HepG2 (cell line): Measurements from ENCODE around the gene FNDC3B. TPM values are rescaled to one million over a fixed set of nuclear protein-coding genes. Genes with fewer than 3 reads are reported as not detected.
A peak's percentile ranks its signal among the peaks of the same experiment; 100 is the strongest.

Experiments used
- CBX1 ChIP-seq: IDR thresholded peaks from one replicate; pipeline ENCODE4 v1.6.1; 2016; ENCODE audit warnings: antibody characterized with exemption, low read depth
- CERS6 ChIP-seq: sonication (generic); formaldehyde crosslinking; IDR thresholded peaks from 2 replicates; pipeline ENCODE4 v1.5.0; 2020; ENCODE audit warnings: missing genetic modification reagents
- ESRRA ChIP-seq: sonication (generic); formaldehyde crosslinking; IDR thresholded peaks from 2 replicates; pipeline ENCODE4 v1.5.1; 2020; ENCODE audit warnings: mild to moderate bottlenecking, low read depth, missing genetic modification reagents
- ETV5 ChIP-seq: IDR thresholded peaks from 2 replicates; pipeline ENCODE4 v1.6.1; 2018; ENCODE audit warnings: missing biosample characterization, missing genetic modification reagents, inconsistent platforms, borderline replicate concordance
- FOSL1 ChIP-seq: sonication (generic); formaldehyde crosslinking; IDR thresholded peaks from 2 replicates; pipeline ENCODE4 v1.9.0; 2021; ENCODE audit warnings: missing genetic modification reagents, borderline replicate concordance
- FOXM1 ChIP-seq: sonication (generic); formaldehyde crosslinking; IDR thresholded peaks from 2 replicates; pipeline ENCODE4 v1.5.0; 2020; ENCODE audit warnings: missing genetic modification reagents
- HDAC1 ChIP-seq: sonication (generic); formaldehyde crosslinking; IDR thresholded peaks from 2 replicates; pipeline ENCODE4 v1.5.1; 2020; ENCODE audit warnings: mild to moderate bottlenecking, missing genetic modification reagents
- KMT2B ChIP-seq: IDR thresholded peaks from 2 replicates; pipeline ENCODE4 v1.6.1; 2016; ENCODE audit warnings: missing genetic modification reagents, missing compliant biosample characterization
- PBX2 ChIP-seq: IDR thresholded peaks from 2 replicates; pipeline ENCODE4 v1.6.1; 2016; ENCODE audit warnings: control low read depth
- RELA ChIP-seq: sonication (generic); formaldehyde crosslinking; IDR thresholded peaks from 2 replicates; pipeline ENCODE4 v1.4.0; 2020; ENCODE audit warnings: missing genetic modification reagents
- RFXANK ChIP-seq: IDR thresholded peaks from 2 replicates; pipeline ENCODE4 v1.6.1; 2016
- SMAD9 ChIP-seq: sonication (generic); formaldehyde crosslinking; IDR thresholded peaks from 2 replicates; pipeline ENCODE4 v1.5.1; 2020; ENCODE audit warnings: mild to moderate bottlenecking, missing genetic modification reagents
- SRSF1 ChIP-seq: fragments of 200-400 bp; formaldehyde crosslinking; optimal IDR thresholded peaks from 2 replicates; pipeline ENCODE3; 2017; ENCODE audit warnings: mild to moderate bottlenecking, low read depth, low read length, moderate library complexity
- TBP ChIP-seq: sonication (generic); formaldehyde crosslinking; IDR thresholded peaks from 2 replicates; pipeline ENCODE4 v1.5.0; 2020; ENCODE audit warnings: missing genetic modification reagents
- TEAD2 ChIP-seq: sonication (generic); formaldehyde crosslinking; IDR thresholded peaks from 2 replicates; pipeline ENCODE4 v1.9.0; 2021; ENCODE audit warnings: missing genetic modification reagents
- ZC3H4 ChIP-seq: sonication (generic); formaldehyde crosslinking; IDR thresholded peaks from 2 replicates; pipeline ENCODE4 v1.4.0; 2020; ENCODE audit warnings: missing genetic modification reagents, borderline replicate concordance
- ZFP36 ChIP-seq: fragments of 150-350 bp; IDR thresholded peaks from 2 replicates; pipeline ENCODE4 v1.6.1; 2018; ENCODE audit warnings: borderline replicate concordance, low read length, low read depth; ENCODE audit not compliant: partially characterized antibody
- ZMAT5 ChIP-seq: sonication (generic); formaldehyde crosslinking; IDR thresholded peaks from 2 replicates; pipeline ENCODE4 v1.5.0; 2020; ENCODE audit warnings: mild to moderate bottlenecking, low read depth, missing genetic modification reagents, borderline replicate concordance
- ZNF143 ChIP-seq: sonication (generic); formaldehyde crosslinking; IDR thresholded peaks from 2 replicates; pipeline ENCODE4 v1.4.0; 2020; ENCODE audit warnings: missing genetic modification reagents
- ZNF33B ChIP-seq: sonication (generic); formaldehyde crosslinking; IDR thresholded peaks from 2 replicates; pipeline ENCODE4 v1.5.1; 2020; ENCODE audit warnings: mild to moderate bottlenecking, missing genetic modification reagents
- ZNF354B ChIP-seq: sonication (generic); formaldehyde crosslinking; IDR thresholded peaks from 2 replicates; pipeline ENCODE4 v1.8.0; 2022; ENCODE audit warnings: mild to moderate bottlenecking, missing genetic modification reagents
- ZNF557 ChIP-seq: sonication (generic); formaldehyde crosslinking; IDR thresholded peaks from 2 replicates; pipeline ENCODE4 v1.4.0; 2020; ENCODE audit warnings: missing genetic modification reagents
- ZNF563 ChIP-seq: sonication (generic); formaldehyde crosslinking; IDR thresholded peaks from 2 replicates; pipeline ENCODE4 v1.8.0; 2022; ENCODE audit warnings: mild to moderate bottlenecking, moderate library complexity, missing genetic modification reagents
- ZNF577 ChIP-seq: sonication (generic); formaldehyde crosslinking; IDR thresholded peaks from 2 replicates; pipeline ENCODE4 v1.4.0; 2020; ENCODE audit warnings: mild to moderate bottlenecking, low read depth, missing genetic modification reagents, borderline replicate concordance
- ZNF639 ChIP-seq: conservative IDR thresholded peaks from 2 replicates; pipeline ENCODE4 v1.6.1; 2018; ENCODE audit warnings: missing genetic modification reagents
- ZNF75D ChIP-seq: sonication (generic); formaldehyde crosslinking; IDR thresholded peaks from 2 replicates; pipeline ENCODE4 v1.8.1; 2023; ENCODE audit warnings: missing genetic modification reagents, mild to moderate bottlenecking, borderline replicate concordance
- ZNF816 ChIP-seq: sonication (generic); formaldehyde crosslinking; IDR thresholded peaks from 2 replicates; pipeline ENCODE4 v1.8.0; 2022; ENCODE audit warnings: missing genetic modification reagents, mild to moderate bottlenecking, borderline replicate concordance
- polyA plus RNA-seq, 8 experiments: library from polyadenylated mRNA; depleted of rRNA in 3 of 8; stranded (reverse) in 7 of 8; unstranded in 1 of 8; fragments of >200 nt; fragmentation: Illumina TruSeq in 4 of 8; extraction: Trizol in 4 of 8; gene quantifications; 2 replicates each; pipeline versions ENCODE4 v1.2.1 to v1.2.3, GENCODE V29; 2011 to 2016; ENCODE audit warnings: low read depth in 4 of 8, missing spikeins in 1 of 8, mixed read lengths in 1 of 8; ENCODE audit not compliant: insufficient read depth in 1 of 8
- total RNA-seq, 5 experiments: library from RNA; depleted of rRNA; stranded (reverse); fragments of >200 nt; fragmentation: Illumina TruSeq; extraction: Trizol; gene quantifications; 2 replicates each; pipeline ENCODE4 v1.2.3, GENCODE V29; 2016; ENCODE audit warnings: low read depth in 1 of 5
- TF ChIP-seq, protein P1 (sequence below): sonication (generic); formaldehyde crosslinking; IDR thresholded peaks from 2 replicates; pipeline ENCODE4 v1.4.0; 2020; ENCODE audit warnings: missing genetic modification reagents

The FNDC3B gene
- total and polyA plus RNA-seq, 2 of the 13 experiments (the other 11 are each of a cell fraction or from before 2014, with no cell fraction given), result 74.8 to 103 TPM

- TF ChIP-seq KMT2B (CRISPR knock-in tag) (no peak), TBP (0 out of 2 replicates have a peak, but pooled peaks have one; percentile 61), FOSL1 (peak; percentile 30; the same call in 1 of the 2 replicates), ZC3H4 (CRISPR knock-in tag) (no peak), ZNF577 (CRISPR knock-in tag) (no peak), TEAD2 (CRISPR knock-in tag) (no peak), FOXM1 (CRISPR knock-in tag) (no peak), SRSF1 (no peak), ZMAT5 (CRISPR knock-in tag) (no peak), ZNF33B (CRISPR knock-in tag) (0 out of 2 replicates have a peak, but pooled peaks have one; percentile 42), ZNF354B (CRISPR knock-in tag) (0 out of 2 replicates have a peak, but pooled peaks have one; percentile 24), SMAD9 (CRISPR knock-in tag) (no peak), PBX2 (peak; percentile 34; the same call in 1 of the 2 replicates), RFXANK (CRISPR knock-in tag) (peak; percentile 79; the same call in 1 of the 2 replicates), ZNF563 (CRISPR knock-in tag) (no peak), RELA (CRISPR knock-in tag) (peak; percentile 96), ZNF75D (CRISPR knock-in tag) (no peak), CBX1 (no peak), HDAC1 (peak; percentile 90), ESRRA (CRISPR knock-in tag) (peak; percentile 40; the same call in 1 of the 2 replicates), ZFP36 (no peak), ZNF639 (CRISPR knock-in tag) (no peak), CERS6 (no peak), ZNF557 (CRISPR knock-in tag) (peak; percentile 64; the same call in 1 of the 2 replicates), ETV5 (CRISPR knock-in tag) (peak; percentile 99), ZNF816 (CRISPR knock-in tag) (no peak; the same call in 1 of the 2 replicates), ZNF143 (CRISPR knock-in tag) (peak; percentile 44)
- TF ChIP-seq, protein P1, sequence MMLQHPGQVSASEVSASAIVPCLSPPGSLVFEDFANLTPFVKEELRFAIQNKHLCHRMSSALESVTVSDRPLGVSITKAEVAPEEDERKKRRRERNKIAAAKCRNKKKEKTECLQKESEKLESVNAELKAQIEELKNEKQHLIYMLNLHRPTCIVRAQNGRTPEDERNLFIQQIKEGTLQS (CRISPR knock-in tag), result peak; percentile 97
These were observed 101.4 kb downstream of the FNDC3B start (continued) for GRCh38 chr3:172140499-172141391.
